HepG2 (cell line): ENCODE measurements around the gene DNASE2. TPM values are rescaled to one million over a fixed set of nuclear protein-coding genes. Genes with fewer than 3 reads are reported as not detected.

Experiments used
- CHCHD3 ChIP-seq: sonication (generic); formaldehyde crosslinking; IDR thresholded peaks from 2 replicates; pipeline ENCODE4 v1.8.0; 2022; ENCODE audit warnings: mild to moderate bottlenecking, missing genetic modification reagents, moderate library complexity
- KLF13 ChIP-seq: sonication (generic); formaldehyde crosslinking; IDR thresholded peaks from 2 replicates; pipeline ENCODE4 v1.4.0; 2020; ENCODE audit warnings: mild to moderate bottlenecking, missing genetic modification reagents
- MAFK ChIP-seq, 2 experiments: IDR thresholded peaks in 1 of 2; conservative IDR thresholded peaks in 1 of 2; 2 replicates each; pipeline ENCODE4 v1.6.1; 2011; ENCODE audit warnings: improper control_type of control experiment in 2 of 2, low read length in 2 of 2
- PRPF4 ChIP-seq: fragments of 200-400 bp; formaldehyde crosslinking; IDR thresholded peaks from 2 replicates; pipeline ENCODE4 v1.6.1; 2016; ENCODE audit warnings: low read length, low read depth; ENCODE audit not compliant: poor library complexity, severe bottlenecking
- TEAD3 ChIP-seq: optimal IDR thresholded peaks from 2 replicates; pipeline ENCODE3; 2016; ENCODE audit warnings: borderline replicate concordance
- ZBTB7A ChIP-seq: sonication (generic); formaldehyde crosslinking; IDR thresholded peaks from 2 replicates; pipeline ENCODE4 v1.8.0; 2022; ENCODE audit warnings: mild to moderate bottlenecking, missing genetic modification reagents
- ZNF253 ChIP-seq: sonication (generic); formaldehyde crosslinking; IDR thresholded peaks from 2 replicates; pipeline ENCODE4 v1.8.0; 2022; ENCODE audit warnings: mild to moderate bottlenecking, missing genetic modification reagents, borderline replicate concordance
- ZNF530 ChIP-seq: sonication (generic); formaldehyde crosslinking; IDR thresholded peaks from 2 replicates; pipeline ENCODE4 v1.5.0; 2020; ENCODE audit warnings: low read depth, mild to moderate bottlenecking, missing genetic modification reagents
- ZNF550 ChIP-seq: sonication (generic); formaldehyde crosslinking; IDR thresholded peaks from 2 replicates; pipeline ENCODE4 v1.4.0; 2020; ENCODE audit warnings: mild to moderate bottlenecking, missing genetic modification reagents, borderline replicate concordance
- ZNF569 ChIP-seq: sonication (generic); formaldehyde crosslinking; IDR thresholded peaks from 2 replicates; pipeline ENCODE4 v1.5.0; 2020; ENCODE audit warnings: mild to moderate bottlenecking, missing genetic modification reagents, moderate library complexity, borderline replicate concordance
- polyA plus RNA-seq, 8 experiments: library from polyadenylated mRNA; depleted of rRNA in 3 of 8; stranded (reverse) in 7 of 8; unstranded in 1 of 8; fragments of >200 nt; fragmentation: Illumina TruSeq in 4 of 8; extraction: Trizol in 4 of 8; gene quantifications; 2 replicates each; pipeline versions ENCODE4 v1.2.1 to v1.2.3, GENCODE V29; 2011 to 2016; ENCODE audit warnings: low read depth in 4 of 8, missing spikeins in 1 of 8, mixed read lengths in 1 of 8; ENCODE audit not compliant: insufficient read depth in 1 of 8
- total RNA-seq, 5 experiments: library from RNA; depleted of rRNA; stranded (reverse); fragments of >200 nt; fragmentation: Illumina TruSeq; extraction: Trizol; gene quantifications; 2 replicates each; pipeline ENCODE4 v1.2.3, GENCODE V29; 2016; ENCODE audit warnings: low read depth in 1 of 5
- TF ChIP-seq, protein P1 (sequence below): sonication (generic); formaldehyde crosslinking; IDR thresholded peaks from 2 replicates; pipeline ENCODE4 v1.5.1; 2020; ENCODE audit warnings: missing genetic modification reagents, mild to moderate bottlenecking, borderline replicate concordance
- TF ChIP-seq, protein P2 (sequence below): sonication (generic); formaldehyde crosslinking; IDR thresholded peaks from 2 replicates; pipeline ENCODE4 v1.4.0; 2020; ENCODE audit warnings: missing genetic modification reagents, borderline replicate concordance
- TF ChIP-seq, protein P3 (sequence below): sonication (generic); formaldehyde crosslinking; IDR thresholded peaks from 2 replicates; pipeline ENCODE4 v1.8.0; 2022; ENCODE audit warnings: mild to moderate bottlenecking, missing genetic modification reagents; ENCODE audit not compliant: insufficient replicate concordance
- TF ChIP-seq, protein P4 (sequence below): sonication (generic); formaldehyde crosslinking; IDR thresholded peaks from 2 replicates; pipeline ENCODE4 v1.5.0; 2020; ENCODE audit warnings: missing genetic modification reagents, mild to moderate bottlenecking, borderline replicate concordance
- TF ChIP-seq, protein P5 (sequence below): IDR thresholded peaks from 2 replicates; pipeline ENCODE4 v1.6.1; 2016; ENCODE audit warnings: low read depth
- TF ChIP-seq, protein P6 (sequence below): fragments of 450-650 bp; IDR thresholded peaks from 2 replicates; pipeline ENCODE4 v1.6.1; 2016

The DNASE2 gene
- total and polyA plus RNA-seq, 2 of the 13 experiments (the other 11 are each of a cell fraction or from before 2014, with no cell fraction given) = 7.5 to 16.2 TPM

DNA sequence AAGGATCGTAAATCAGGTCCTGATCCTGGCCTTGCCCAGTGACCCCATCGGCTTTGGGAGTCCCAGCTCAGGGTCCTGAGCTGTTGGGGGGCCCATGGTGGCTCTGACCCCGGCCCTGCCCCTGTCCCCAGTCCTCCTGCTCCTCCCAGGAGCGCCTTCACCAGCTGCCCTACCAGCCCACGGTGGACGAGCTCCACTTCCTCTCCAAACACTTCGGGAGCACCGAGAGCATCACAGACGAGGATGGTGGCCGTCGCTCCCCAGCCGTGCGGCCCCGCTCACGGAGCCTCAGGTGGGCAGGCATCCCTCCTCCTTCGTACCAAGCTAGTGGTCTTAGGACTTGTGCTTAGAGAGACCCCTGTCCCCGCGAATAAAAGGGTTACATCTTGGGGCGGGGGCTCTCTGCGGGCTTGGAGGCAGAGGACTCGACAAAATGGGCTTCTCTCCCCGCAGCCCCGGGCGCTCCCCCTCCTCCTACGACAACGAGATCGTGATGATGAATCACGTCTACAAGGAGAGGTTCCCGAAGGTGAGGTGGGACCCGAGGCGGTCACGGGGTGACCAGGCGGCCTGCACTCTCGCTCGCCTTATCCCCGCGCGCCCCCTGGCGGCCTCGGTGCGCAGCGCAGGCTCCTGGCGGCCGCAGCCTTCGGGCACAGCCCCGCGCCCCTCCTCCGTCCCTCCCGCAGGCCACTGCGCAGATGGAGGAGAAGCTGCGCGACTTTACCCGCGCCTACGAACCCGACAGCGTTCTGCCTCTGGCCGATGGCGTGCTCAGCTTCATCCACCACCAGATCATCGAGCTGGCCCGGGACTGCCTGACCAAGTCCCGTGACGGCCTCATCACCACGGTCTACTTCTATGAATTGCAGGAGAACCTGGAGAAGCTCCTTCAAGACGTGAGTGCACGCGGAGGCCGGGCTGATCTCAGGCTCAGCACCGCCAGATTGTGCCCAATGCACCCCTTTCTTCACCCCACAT, 33.8 kb downstream of the DNASE2 start (continued):
- TF ChIP-seq, protein P1, sequence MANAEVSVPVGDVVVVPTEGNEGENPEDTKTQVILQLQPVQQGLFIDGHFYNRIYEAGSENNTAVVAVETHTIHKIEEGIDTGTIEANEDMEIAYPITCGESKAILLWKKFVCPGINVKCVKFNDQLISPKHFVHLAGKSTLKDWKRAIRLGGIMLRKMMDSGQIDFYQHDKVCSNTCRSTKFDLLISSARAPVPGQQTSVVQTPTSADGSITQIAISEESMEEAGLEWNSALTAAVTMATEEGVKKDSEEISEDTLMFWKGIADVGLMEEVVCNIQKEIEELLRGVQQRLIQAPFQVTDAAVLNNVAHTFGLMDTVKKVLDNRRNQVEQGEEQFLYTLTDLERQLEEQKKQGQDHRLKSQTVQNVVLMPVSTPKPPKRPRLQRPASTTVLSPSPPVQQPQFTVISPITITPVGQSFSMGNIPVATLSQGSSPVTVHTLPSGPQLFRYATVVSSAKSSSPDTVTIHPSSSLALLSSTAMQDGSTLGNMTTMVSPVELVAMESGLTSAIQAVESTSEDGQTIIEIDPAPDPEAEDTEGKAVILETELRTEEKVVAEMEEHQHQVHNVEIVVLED = peak; percentile 59; the same call in 1 of the 2 replicates
- TF ChIP-seq, protein P2, sequence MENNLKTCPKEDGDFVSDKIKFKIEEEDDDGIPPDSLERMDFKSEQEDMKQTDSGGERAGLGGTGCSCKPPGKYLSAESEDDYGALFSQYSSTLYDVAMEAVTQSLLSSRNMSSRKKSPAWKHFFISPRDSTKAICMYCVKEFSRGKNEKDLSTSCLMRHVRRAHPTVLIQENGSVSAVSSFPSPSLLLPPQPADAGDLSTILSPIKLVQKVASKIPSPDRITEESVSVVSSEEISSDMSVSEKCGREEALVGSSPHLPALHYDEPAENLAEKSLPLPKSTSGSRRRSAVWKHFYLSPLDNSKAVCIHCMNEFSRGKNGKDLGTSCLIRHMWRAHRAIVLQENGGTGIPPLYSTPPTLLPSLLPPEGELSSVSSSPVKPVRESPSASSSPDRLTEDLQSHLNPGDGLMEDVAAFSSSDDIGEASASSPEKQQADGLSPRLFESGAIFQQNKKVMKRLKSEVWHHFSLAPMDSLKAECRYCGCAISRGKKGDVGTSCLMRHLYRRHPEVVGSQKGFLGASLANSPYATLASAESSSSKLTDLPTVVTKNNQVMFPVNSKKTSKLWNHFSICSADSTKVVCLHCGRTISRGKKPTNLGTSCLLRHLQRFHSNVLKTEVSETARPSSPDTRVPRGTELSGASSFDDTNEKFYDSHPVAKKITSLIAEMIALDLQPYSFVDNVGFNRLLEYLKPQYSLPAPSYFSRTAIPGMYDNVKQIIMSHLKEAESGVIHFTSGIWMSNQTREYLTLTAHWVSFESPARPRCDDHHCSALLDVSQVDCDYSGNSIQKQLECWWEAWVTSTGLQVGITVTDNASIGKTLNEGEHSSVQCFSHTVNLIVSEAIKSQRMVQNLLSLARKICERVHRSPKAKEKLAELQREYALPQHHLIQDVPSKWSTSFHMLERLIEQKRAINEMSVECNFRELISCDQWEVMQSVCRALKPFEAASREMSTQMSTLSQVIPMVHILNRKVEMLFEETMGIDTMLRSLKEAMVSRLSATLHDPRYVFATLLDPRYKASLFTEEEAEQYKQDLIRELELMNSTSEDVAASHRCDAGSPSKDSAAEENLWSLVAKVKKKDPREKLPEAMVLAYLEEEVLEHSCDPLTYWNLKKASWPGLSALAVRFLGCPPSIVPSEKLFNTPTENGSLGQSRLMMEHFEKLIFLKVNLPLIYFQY = no peak
- TF ChIP-seq, protein P3, sequence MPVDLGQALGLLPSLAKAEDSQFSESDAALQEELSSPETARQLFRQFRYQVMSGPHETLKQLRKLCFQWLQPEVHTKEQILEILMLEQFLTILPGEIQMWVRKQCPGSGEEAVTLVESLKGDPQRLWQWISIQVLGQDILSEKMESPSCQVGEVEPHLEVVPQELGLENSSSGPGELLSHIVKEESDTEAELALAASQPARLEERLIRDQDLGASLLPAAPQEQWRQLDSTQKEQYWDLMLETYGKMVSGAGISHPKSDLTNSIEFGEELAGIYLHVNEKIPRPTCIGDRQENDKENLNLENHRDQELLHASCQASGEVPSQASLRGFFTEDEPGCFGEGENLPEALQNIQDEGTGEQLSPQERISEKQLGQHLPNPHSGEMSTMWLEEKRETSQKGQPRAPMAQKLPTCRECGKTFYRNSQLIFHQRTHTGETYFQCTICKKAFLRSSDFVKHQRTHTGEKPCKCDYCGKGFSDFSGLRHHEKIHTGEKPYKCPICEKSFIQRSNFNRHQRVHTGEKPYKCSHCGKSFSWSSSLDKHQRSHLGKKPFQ (CRISPR knock-in tag) = no peak
- no peak for TF ChIP-seq ZNF569 (CRISPR knock-in tag)
- TF ChIP-seq, protein P4, sequence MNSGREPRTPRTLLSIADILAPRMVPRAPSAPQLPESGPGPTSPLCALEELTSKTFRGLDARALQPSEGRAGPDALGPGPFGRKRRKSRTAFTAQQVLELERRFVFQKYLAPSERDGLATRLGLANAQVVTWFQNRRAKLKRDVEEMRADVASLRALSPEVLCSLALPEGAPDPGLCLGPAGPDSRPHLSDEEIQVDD (CRISPR knock-in tag) = no peak
- TF ChIP-seq MAFK (conservative IDR thresholded peaks at IDR 0.05 in 1 of 2, IDR thresholded peaks at IDR 0.05 in 1 of 2; ENCODE audit: low read length in 2 of 2) = no peak
- TF ChIP-seq, protein P5, sequence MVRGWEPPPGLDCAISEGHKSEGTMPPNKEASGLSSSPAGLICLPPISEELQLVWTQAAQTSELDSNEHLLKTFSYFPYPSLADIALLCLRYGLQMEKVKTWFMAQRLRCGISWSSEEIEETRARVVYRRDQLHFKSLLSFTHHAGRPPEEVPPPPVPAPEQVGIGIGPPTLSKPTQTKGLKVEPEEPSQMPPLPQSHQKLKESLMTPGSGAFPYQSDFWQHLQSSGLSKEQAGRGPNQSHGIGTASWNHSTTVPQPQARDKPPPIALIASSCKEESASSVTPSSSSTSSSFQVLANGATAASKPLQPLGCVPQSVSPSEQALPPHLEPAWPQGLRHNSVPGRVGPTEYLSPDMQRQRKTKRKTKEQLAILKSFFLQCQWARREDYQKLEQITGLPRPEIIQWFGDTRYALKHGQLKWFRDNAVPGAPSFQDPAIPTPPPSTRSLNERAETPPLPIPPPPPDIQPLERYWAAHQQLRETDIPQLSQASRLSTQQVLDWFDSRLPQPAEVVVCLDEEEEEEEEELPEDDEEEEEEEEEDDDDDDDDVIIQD (CRISPR knock-in tag) = no peak
- 0 out of 2 replicates have a peak, but pooled peaks have one; percentile 33 for TF ChIP-seq ZNF253 (CRISPR knock-in tag)
- TF ChIP-seq ZNF550 (CRISPR knock-in tag) = no peak
- no peak for TF ChIP-seq ZBTB7A (CRISPR knock-in tag)
- TF ChIP-seq KLF13 (CRISPR knock-in tag) = no peak
- TF ChIP-seq, protein P6, sequence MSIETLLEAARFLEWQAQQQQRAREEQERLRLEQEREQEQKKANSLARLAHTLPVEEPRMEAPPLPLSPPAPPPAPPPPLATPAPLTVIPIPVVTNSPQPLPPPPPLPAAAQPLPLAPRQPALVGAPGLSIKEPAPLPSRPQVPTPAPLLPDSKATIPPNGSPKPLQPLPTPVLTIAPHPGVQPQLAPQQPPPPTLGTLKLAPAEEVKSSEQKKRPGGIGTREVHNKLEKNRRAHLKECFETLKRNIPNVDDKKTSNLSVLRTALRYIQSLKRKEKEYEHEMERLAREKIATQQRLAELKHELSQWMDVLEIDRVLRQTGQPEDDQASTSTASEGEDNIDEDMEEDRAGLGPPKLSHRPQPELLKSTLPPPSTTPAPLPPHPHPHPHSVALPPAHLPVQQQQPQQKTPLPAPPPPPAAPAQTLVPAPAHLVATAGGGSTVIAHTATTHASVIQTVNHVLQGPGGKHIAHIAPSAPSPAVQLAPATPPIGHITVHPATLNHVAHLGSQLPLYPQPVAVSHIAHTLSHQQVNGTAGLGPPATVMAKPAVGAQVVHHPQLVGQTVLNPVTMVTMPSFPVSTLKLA = no peak
- no peak for TF ChIP-seq ZNF530 (CRISPR knock-in tag)
- no peak for TF ChIP-seq PRPF4
- no peak for TF ChIP-seq CHCHD3
- TF ChIP-seq TEAD3 (CRISPR knock-in tag) = no peak
